Astrocyte (in vitro differentiated cells and primary cell): ENCODE data around the gene STOX1. TPM values are rescaled to one million over a fixed set of nuclear protein-coding genes. Genes with fewer than 3 reads are reported as not detected.
A peak's percentile ranks its signal among the peaks of the same experiment; 100 is the strongest.

Experiments
- DNase-seq: peaks from one replicate; pipeline ENCODE4 v3.0.0-alpha.2; 2010; ENCODE audit warnings: low read depth
- FAIRE-seq: peaks from 2 replicates; lab custom pipeline; 2011; peaks lifted over from hg19 to GRCh38; lab: Jason Lieb, UNC
- H2AFZ ChIP-seq: 2 replicates; pipeline ENCODE4 v1.6.0; 2012; ENCODE audit warnings: low read depth, low read length, inconsistent platforms
- H3K27ac ChIP-seq: 2 replicates; pipeline ENCODE4 v1.5.1; 2011; ENCODE audit warnings: low read depth, low read length, inconsistent platforms
- H3K27me3 ChIP-seq: 2 replicates; pipeline ENCODE4 v1.6.0; 2011; ENCODE audit warnings: low read length, inconsistent platforms; ENCODE audit not compliant: insufficient read depth
- H3K36me3 ChIP-seq: 2 replicates; pipeline ENCODE4 v1.5.1; 2011; ENCODE audit warnings: low read length, inconsistent platforms; ENCODE audit not compliant: insufficient read depth
- H3K4me1 ChIP-seq: 2 replicates; pipeline ENCODE4 v1.5.1; 2011; ENCODE audit warnings: low read length, inconsistent platforms; ENCODE audit not compliant: insufficient read depth
- H3K4me2 ChIP-seq: 2 replicates; pipeline ENCODE4 v1.6.0; 2012; ENCODE audit warnings: low read length, inconsistent platforms
- H3K4me3 ChIP-seq: 2 replicates; pipeline ENCODE4 v1.5.1; 2011; ENCODE audit warnings: low read depth, mild to moderate bottlenecking, low read length, inconsistent platforms; ENCODE audit not compliant: insufficient read depth
- H3K79me2 ChIP-seq: 2 replicates; pipeline ENCODE4 v1.6.0; 2012; ENCODE audit warnings: mild to moderate bottlenecking, low read length, inconsistent platforms; ENCODE audit not compliant: insufficient read depth
- H3K9ac ChIP-seq: 2 replicates; pipeline ENCODE4 v1.6.0; 2012; ENCODE audit warnings: mild to moderate bottlenecking, low read length, inconsistent platforms
- H3K9me3 ChIP-seq: 2 replicates; pipeline ENCODE4 v1.5.1; 2012; ENCODE audit warnings: low read depth, mild to moderate bottlenecking, low read length, inconsistent platforms; ENCODE audit not compliant: insufficient read depth
- H4K20me1 ChIP-seq: 2 replicates; pipeline ENCODE4 v1.6.0; 2012; ENCODE audit warnings: low read length, inconsistent platforms; ENCODE audit not compliant: insufficient read depth
- H3K27ac Mint-ChIP-seq: one replicate; pipeline ENCODE4 v1.8.0; 2021; ENCODE audit warnings: mild to moderate bottlenecking, mixed read lengths; ENCODE audit not compliant: unreplicated experiment
- H3K27me3 Mint-ChIP-seq: one replicate; pipeline ENCODE4 v1.8.0; 2021; ENCODE audit warnings: low read depth, mixed read lengths; ENCODE audit not compliant: unreplicated experiment
- H3K36me3 Mint-ChIP-seq: one replicate; pipeline ENCODE4 v1.8.0; 2021; ENCODE audit warnings: low read depth, mixed read lengths; ENCODE audit not compliant: unreplicated experiment
- H3K4me1 Mint-ChIP-seq: one replicate; pipeline ENCODE4 v1.8.0; 2021; ENCODE audit warnings: low read depth, mixed read lengths; ENCODE audit not compliant: unreplicated experiment
- H3K4me3 Mint-ChIP-seq: one replicate; pipeline ENCODE4 v1.8.0; 2021; ENCODE audit warnings: mild to moderate bottlenecking, moderate library complexity, mixed read lengths; ENCODE audit not compliant: unreplicated experiment
- H3K9me3 Mint-ChIP-seq: one replicate; pipeline ENCODE4 v1.8.0; 2021; ENCODE audit warnings: mild to moderate bottlenecking, mixed read lengths; ENCODE audit not compliant: unreplicated experiment
- EZH2 ChIP-seq: IDR thresholded peaks from 2 replicates; pipeline ENCODE4 v1.6.1; 2012; ENCODE audit warnings: mild to moderate bottlenecking, low read length, inconsistent platforms; ENCODE audit not compliant: insufficient read depth
- total RNA-seq: library from RNA; stranded (reverse); gene quantifications from 2 replicates; pipeline ENCODE4 v1.2.1, GENCODE V29; 2021
- TF ChIP-seq, protein P1 (sequence below): IDR thresholded peaks from 2 replicates; pipeline ENCODE4 v1.5.1; 2011; ENCODE audit warnings: low read depth, mild to moderate bottlenecking, inconsistent platforms, low read length, moderate library complexity; ENCODE audit not compliant: insufficient read depth

The STOX1 gene
- total RNA-seq, 1 donor from 2014 or later: 0.25 TPM

GRCh38 chr10:68871105-68871711, 43.9 kb downstream of the STOX1 start:
- H3K4me1 Mint-ChIP-seq: peaks cover 18% of the 10 kb centered on the region
- TF ChIP-seq EZH2: no peak
- TF ChIP-seq, protein P1, sequence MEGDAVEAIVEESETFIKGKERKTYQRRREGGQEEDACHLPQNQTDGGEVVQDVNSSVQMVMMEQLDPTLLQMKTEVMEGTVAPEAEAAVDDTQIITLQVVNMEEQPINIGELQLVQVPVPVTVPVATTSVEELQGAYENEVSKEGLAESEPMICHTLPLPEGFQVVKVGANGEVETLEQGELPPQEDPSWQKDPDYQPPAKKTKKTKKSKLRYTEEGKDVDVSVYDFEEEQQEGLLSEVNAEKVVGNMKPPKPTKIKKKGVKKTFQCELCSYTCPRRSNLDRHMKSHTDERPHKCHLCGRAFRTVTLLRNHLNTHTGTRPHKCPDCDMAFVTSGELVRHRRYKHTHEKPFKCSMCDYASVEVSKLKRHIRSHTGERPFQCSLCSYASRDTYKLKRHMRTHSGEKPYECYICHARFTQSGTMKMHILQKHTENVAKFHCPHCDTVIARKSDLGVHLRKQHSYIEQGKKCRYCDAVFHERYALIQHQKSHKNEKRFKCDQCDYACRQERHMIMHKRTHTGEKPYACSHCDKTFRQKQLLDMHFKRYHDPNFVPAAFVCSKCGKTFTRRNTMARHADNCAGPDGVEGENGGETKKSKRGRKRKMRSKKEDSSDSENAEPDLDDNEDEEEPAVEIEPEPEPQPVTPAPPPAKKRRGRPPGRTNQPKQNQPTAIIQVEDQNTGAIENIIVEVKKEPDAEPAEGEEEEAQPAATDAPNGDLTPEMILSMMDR: no peak
- H3K9me3 Mint-ChIP-seq: peaks cover 3% of the 10 kb centered on the region
- Histone ChIP-seq H3K4me1 (peaks cover 13% of the 10 kb centered on the region), H3K9me3 (no peaks in the 10 kb centered on the region), H3K4me2 (peak overlapping the region; percentile 24), H4K20me1 (no peaks in the 10 kb centered on the region), H3K36me3 (no peaks in the 10 kb centered on the region), H3K79me2 (no peaks in the 10 kb centered on the region), H3K4me3 (no peak overlapping the region), H3K27me3 (no peaks in the 10 kb centered on the region), H3K9ac (peak overlapping the region; percentile 23), H3K27ac (peak overlapping the region; percentile 63), H2AFZ (no peak overlapping the region)
- H3K4me3 Mint-ChIP-seq: no peak overlapping the region
- no peaks in the 10 kb centered on the region for H3K36me3 Mint-ChIP-seq
- H3K27ac Mint-ChIP-seq: peak overlapping the region; percentile 79
- FAIRE-seq (no peak), DNase-seq (peak; percentile 60)
- no peaks in the 10 kb centered on the region for H3K27me3 Mint-ChIP-seq

GRCh38 chr10:68871731-68872342, 44.5 kb downstream of the STOX1 start:
- H3K9me3 Mint-ChIP-seq: peaks cover 3% of the 10 kb centered on the region
- Histone ChIP-seq H3K27ac (peak overlapping the region; percentile 48), H3K27me3 (peaks cover 1% of the 10 kb centered on the region), H3K4me2 (peak overlapping the region; percentile 24), H3K79me2 (no peaks in the 10 kb centered on the region), H3K36me3 (no peaks in the 10 kb centered on the region), H4K20me1 (no peaks in the 10 kb centered on the region), H3K9me3 (no peaks in the 10 kb centered on the region), H3K4me3 (no peak overlapping the region), H3K4me1 (peaks cover 13% of the 10 kb centered on the region), H2AFZ (no peak overlapping the region), H3K9ac (no peak overlapping the region)
- no peaks in the 10 kb centered on the region for H3K36me3 Mint-ChIP-seq
- H3K4me1 Mint-ChIP-seq: peaks cover 18% of the 10 kb centered on the region
- no peak for FAIRE-seq
- DNase-seq: peak; percentile 94
- no peaks in the 10 kb centered on the region for H3K27me3 Mint-ChIP-seq
- no peak overlapping the region for H3K4me3 Mint-ChIP-seq
- peak overlapping the region; percentile 79 for H3K27ac Mint-ChIP-seq
- TF ChIP-seq EZH2: no peak
- TF ChIP-seq, protein P1: no peak
